Measurements from ENCODE around the gene RPS27.
"Not testable (repeated sequence)": the region's sequence is repeated elsewhere in the genome, so short reads cannot be mapped to it uniquely, and the experiment has no call there.

The RPS27 gene

DNA sequence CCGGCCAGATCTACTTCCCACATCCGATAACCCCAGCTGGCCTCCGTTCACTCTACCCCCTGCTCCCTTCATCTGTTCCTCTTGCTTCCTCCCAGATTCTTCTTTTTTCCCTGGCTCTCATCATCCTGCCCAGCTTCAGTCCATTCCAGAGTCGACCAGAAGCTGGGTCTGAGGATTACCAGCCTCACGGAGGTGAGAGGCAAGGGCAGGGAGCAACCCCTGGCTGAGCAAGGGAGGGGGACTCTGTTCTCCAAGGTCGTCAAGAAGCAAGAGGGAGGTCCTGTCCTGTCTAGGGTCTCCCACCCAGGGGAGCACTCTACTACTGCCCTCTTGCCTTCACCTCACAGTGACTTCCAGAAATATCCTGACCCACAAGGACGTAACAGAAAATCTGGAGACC lies 17.0 kb upstream of the RPS27 start:
- H3K27ac ChIP-seq (ENCODE audit: low read length) = no peak overlapping the region
- peaks cover 12 to 20% of the 10 kb centered on the region in 2 donors for H3K36me3 ChIP-seq (ENCODE audit: control insufficient read depth in 2 of 2, insufficient read depth in 2 of 2, low read length in 2 of 2)
- H3K9ac ChIP-seq (ENCODE audit: low read length in 2 of 2) = no peak overlapping the region
- no peaks in the 10 kb centered on the region for H3K9me3 ChIP-seq (ENCODE audit: control insufficient read depth in 2 of 2, low read length in 2 of 2)
- H3K4me1 ChIP-seq (ENCODE audit: control insufficient read depth, insufficient read depth, low read length) = peaks cover 19% of the 10 kb centered on the region
- H3K4me3 ChIP-seq (ENCODE audit: low read length in 2 of 2) = no peak overlapping the region
- no peaks in the 10 kb centered on the region for H3K27me3 ChIP-seq (ENCODE audit: control insufficient read depth in 1 of 2, insufficient read depth in 2 of 2, low read length in 2 of 2)

GRCh38 chr1:153976819-153977249 lies 13.7 kb upstream of the RPS27 start:
- H3K27me3 ChIP-seq (ENCODE audit: control insufficient read depth in 1 of 2, insufficient read depth in 2 of 2, low read length in 2 of 2) = no peaks in the 10 kb centered on the region
- peak overlapping the region; percentile 80 to 90 for H3K9ac ChIP-seq (ENCODE audit: low read length in 2 of 2)
- peaks cover 16 to 26% of the 10 kb centered on the region in 2 donors for H3K36me3 ChIP-seq (ENCODE audit: control insufficient read depth in 2 of 2, insufficient read depth in 2 of 2, low read length in 2 of 2)
- no peaks in the 10 kb centered on the region for H3K9me3 ChIP-seq (ENCODE audit: control insufficient read depth in 2 of 2, low read length in 2 of 2)
- peaks cover 20% of the 10 kb centered on the region for H3K4me1 ChIP-seq (ENCODE audit: control insufficient read depth, insufficient read depth, low read length)
- H3K27ac ChIP-seq (ENCODE audit: low read length) = peak overlapping the region; percentile 78
- H3K4me3 ChIP-seq (ENCODE audit: low read length in 2 of 2) = peak overlapping the region; percentile 82 to 98

- H3K27ac ChIP-seq (ENCODE audit: low read length) = peak within 1 kb of the TSS; percentile 78
- H3K36me3 ChIP-seq (ENCODE audit: control insufficient read depth in 2 of 2, insufficient read depth in 2 of 2, low read length in 2 of 2) = peaks cover 16 to 30% of the 10 kb centered on the region in 2 donors
- peak within 1 kb of the TSS; percentile 80 to 90 for H3K9ac ChIP-seq (ENCODE audit: low read length in 2 of 2)
- H3K4me1 ChIP-seq (ENCODE audit: control insufficient read depth, insufficient read depth, low read length) = peaks cover 20% of the 10 kb centered on the region
- H3K4me3 ChIP-seq (ENCODE audit: low read length in 2 of 2) = peak within 1 kb of the TSS; percentile 82 to 98
- H3K9me3 ChIP-seq (ENCODE audit: control insufficient read depth in 2 of 2, low read length in 2 of 2) = no peaks in the 10 kb centered on the region
- H3K27me3 ChIP-seq (ENCODE audit: control insufficient read depth in 1 of 2, insufficient read depth in 2 of 2, low read length in 2 of 2) = no peaks in the 10 kb centered on the region
Observed at GRCh38 chr1:153977250-153978240, 13.0 kb upstream of the RPS27 start, which contains the start of gene JTB. Gene JTB (minus strand): TSS chr1:153977674. CDS start chr1:153977252, 422 bp downstream.

DNA sequence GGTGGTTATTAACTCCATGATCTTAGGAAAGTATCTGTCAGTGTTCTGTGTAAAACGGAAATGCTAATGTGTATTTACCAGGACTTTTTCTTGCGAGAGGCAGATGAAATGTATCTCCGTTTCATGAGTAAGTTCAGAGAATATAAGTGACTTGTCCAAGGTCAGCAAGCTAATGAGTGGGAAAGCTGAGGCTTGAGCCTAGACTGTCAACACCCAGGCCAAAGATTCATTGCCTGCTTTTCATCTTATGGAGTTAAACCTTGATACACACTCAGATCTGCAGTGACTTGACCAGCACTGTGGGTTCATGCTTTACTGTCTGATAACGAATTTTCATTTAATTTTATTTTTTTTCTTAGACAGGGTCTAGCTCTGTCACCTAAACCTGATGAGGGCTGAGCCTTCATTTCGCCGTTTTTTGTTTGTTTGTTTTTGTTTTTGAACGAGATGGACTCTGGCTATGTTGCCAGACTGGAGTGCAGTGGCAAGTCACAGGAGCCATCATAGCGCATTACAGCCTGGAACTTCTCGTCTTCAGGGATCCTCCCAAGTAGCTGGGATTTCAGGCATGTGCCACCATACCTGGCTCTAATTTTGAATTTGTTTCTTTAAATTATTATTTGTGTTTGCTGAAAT lies 12.2 kb upstream of the RPS27 start:
- Histone ChIP-seq H3K4me1 (ENCODE audit: control insufficient read depth, insufficient read depth, low read length) (peaks cover 19% of the 10 kb centered on the region), H3K27me3 (ENCODE audit: control insufficient read depth in 1 of 2, insufficient read depth in 2 of 2, low read length in 2 of 2) (no peaks in the 10 kb centered on the region), H3K36me3 (ENCODE audit: control insufficient read depth in 2 of 2, insufficient read depth in 2 of 2, low read length in 2 of 2) (peaks cover 16 to 27% of the 10 kb centered on the region in 2 donors), H3K4me3 (ENCODE audit: low read length in 2 of 2) (peak overlapping the region; percentile 82 to 98), H3K27ac (ENCODE audit: low read length) (peak overlapping the region; percentile 78), H3K9ac (ENCODE audit: low read length in 2 of 2) (no peak overlapping the region), H3K9me3 (ENCODE audit: control insufficient read depth in 2 of 2, low read length in 2 of 2) (no peaks in the 10 kb centered on the region)

DNA sequence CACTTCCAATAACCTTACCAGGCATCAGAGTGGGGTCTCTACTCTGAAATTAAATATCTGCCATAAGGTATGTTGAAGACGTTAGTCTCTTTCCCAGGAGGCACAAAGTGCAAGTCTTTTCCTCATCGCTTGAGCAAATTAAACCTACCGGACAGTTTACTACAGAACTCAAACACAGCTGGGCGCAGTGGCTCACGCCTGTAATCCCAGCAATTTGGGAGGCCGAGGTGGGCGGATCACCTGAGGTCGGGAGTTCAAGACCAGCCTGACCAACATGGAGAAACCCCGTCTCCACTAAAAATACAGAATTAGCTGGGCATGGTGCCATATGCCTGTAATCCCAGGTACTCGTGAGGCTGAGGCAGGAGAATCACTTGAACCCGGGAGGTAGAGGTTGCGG lies 11.5 kb upstream of the RPS27 start:
- H3K9ac ChIP-seq (ENCODE audit: low read length in 2 of 2); H3K27me3 ChIP-seq (ENCODE audit: control insufficient read depth in 1 of 2, insufficient read depth in 2 of 2, low read length in 2 of 2); H3K9me3 ChIP-seq (ENCODE audit: control insufficient read depth in 2 of 2, low read length in 2 of 2); H3K27ac ChIP-seq (ENCODE audit: low read length); H3K4me3 ChIP-seq (ENCODE audit: low read length in 2 of 2): not testable (repeated sequence)
- Histone ChIP-seq H3K4me1 (ENCODE audit: control insufficient read depth, insufficient read depth, low read length) (peaks cover 19% of the 10 kb centered on the region), H3K36me3 (ENCODE audit: control insufficient read depth in 2 of 2, insufficient read depth in 2 of 2, low read length in 2 of 2) (peaks cover 11 to 20% of the 10 kb centered on the region in 2 donors)

GRCh38 chr1:153981735-153982134 lies 8.8 kb upstream of the RPS27 start:
- H3K4me3 ChIP-seq (ENCODE audit: low read length in 2 of 2); H3K9me3 ChIP-seq (ENCODE audit: control insufficient read depth in 2 of 2, low read length in 2 of 2); H3K9ac ChIP-seq (ENCODE audit: low read length in 2 of 2); H3K27ac ChIP-seq (ENCODE audit: low read length); H3K27me3 ChIP-seq (ENCODE audit: control insufficient read depth in 1 of 2, insufficient read depth in 2 of 2, low read length in 2 of 2): not testable (repeated sequence)
- Histone ChIP-seq H3K36me3 (ENCODE audit: control insufficient read depth in 2 of 2, insufficient read depth in 2 of 2, low read length in 2 of 2) (peaks cover 4 to 10% of the 10 kb centered on the region in 2 donors), H3K4me1 (ENCODE audit: control insufficient read depth, insufficient read depth, low read length) (peaks cover 17% of the 10 kb centered on the region)

GRCh38 chr1:153984123-153984894 lies 6.3 kb upstream of the RPS27 start:
- H3K27ac ChIP-seq (ENCODE audit: low read length) = peak overlapping the region; percentile 66

GRCh38 chr1:153985341-153985912 lies 5.1 kb upstream of the RPS27 start:
- H3K36me3 ChIP-seq (ENCODE audit: control insufficient read depth in 2 of 2, insufficient read depth in 2 of 2, low read length in 2 of 2) = peaks cover 4 to 8% of the 10 kb centered on the region in 2 donors
- H3K9ac ChIP-seq (ENCODE audit: low read length in 2 of 2) = peak overlapping the region; percentile 82 to 83
- H3K4me3 ChIP-seq (ENCODE audit: low read length in 2 of 2) = peak overlapping the region; percentile 83 to 87
- no peaks in the 10 kb centered on the region for H3K27me3 ChIP-seq (ENCODE audit: control insufficient read depth in 1 of 2, insufficient read depth in 2 of 2, low read length in 2 of 2)
- peaks cover 12% of the 10 kb centered on the region for H3K4me1 ChIP-seq (ENCODE audit: control insufficient read depth, insufficient read depth, low read length)
- H3K27ac ChIP-seq (ENCODE audit: low read length) = peak overlapping the region; percentile 66
- H3K9me3 ChIP-seq (ENCODE audit: control insufficient read depth in 2 of 2, low read length in 2 of 2) = no peaks in the 10 kb centered on the region

More at GRCh38 chr1:153984123-153984894, 6.3 kb upstream of the RPS27 start:
- no peaks in the 10 kb centered on the region for H3K9me3 ChIP-seq (ENCODE audit: control insufficient read depth in 2 of 2, low read length in 2 of 2)
- H3K4me1 ChIP-seq (ENCODE audit: control insufficient read depth, insufficient read depth, low read length) = peaks cover 12% of the 10 kb centered on the region
- peaks cover 4 to 8% of the 10 kb centered on the region in 2 donors for H3K36me3 ChIP-seq (ENCODE audit: control insufficient read depth in 2 of 2, insufficient read depth in 2 of 2, low read length in 2 of 2)
- peak overlapping the region in 1 of 2 donors; percentile 83 for H3K9ac ChIP-seq (ENCODE audit: low read length in 2 of 2)
- no peak overlapping the region for H3K4me3 ChIP-seq (ENCODE audit: low read length in 2 of 2)
- H3K27me3 ChIP-seq (ENCODE audit: control insufficient read depth in 1 of 2, insufficient read depth in 2 of 2, low read length in 2 of 2) = no peaks in the 10 kb centered on the region

- H3K4me1 ChIP-seq (ENCODE audit: control insufficient read depth, insufficient read depth, low read length) = peaks cover 12% of the 10 kb centered on the region
- peak within 1 kb of the TSS; percentile 74 for H3K27ac ChIP-seq (ENCODE audit: low read length)
- H3K27me3 ChIP-seq (ENCODE audit: control insufficient read depth in 1 of 2, insufficient read depth in 2 of 2, low read length in 2 of 2) = no peaks in the 10 kb centered on the region
- peak within 1 kb of the TSS; percentile 83 to 87 for H3K4me3 ChIP-seq (ENCODE audit: low read length in 2 of 2)
- peak within 1 kb of the TSS; percentile 83 to 86 for H3K9ac ChIP-seq (ENCODE audit: low read length in 2 of 2)
- peaks cover 2 to 8% of the 10 kb centered on the region in 2 donors for H3K36me3 ChIP-seq (ENCODE audit: control insufficient read depth in 2 of 2, insufficient read depth in 2 of 2, low read length in 2 of 2)
- H3K9me3 ChIP-seq (ENCODE audit: control insufficient read depth in 2 of 2, low read length in 2 of 2) = no peaks in the 10 kb centered on the region
Observed at GRCh38 chr1:153985941-153986761, 4.4 kb upstream of the RPS27 start, which contains the start of gene RAB13. Gene RAB13 (minus strand): TSS chr1:153986339. CDS start chr1:153986236, 103 bp downstream.

Data from stomach smooth muscle (tissue), 2 donors.